Measurements from ENCODE around the gene OR5C1.

Gene OR5C1

GRCh38 chr9:122791872-122792669 lies 3.3 kb downstream of the OR5C1 start:
- in situ Hi-C loops (cut with HindIII; ENCODE audit: low sequenced_read_pairs): no loop called here
- DNase-seq (ENCODE audit: low read depth, low spot score): no peak
- H3K4me3 ChIP-seq (ENCODE audit: low read depth, low read length): no peak overlapping the region

GRCh38 chr9:122797316-122798063 lies 8.8 kb downstream of the OR5C1 start:
- TF ChIP-seq, protein P1, sequence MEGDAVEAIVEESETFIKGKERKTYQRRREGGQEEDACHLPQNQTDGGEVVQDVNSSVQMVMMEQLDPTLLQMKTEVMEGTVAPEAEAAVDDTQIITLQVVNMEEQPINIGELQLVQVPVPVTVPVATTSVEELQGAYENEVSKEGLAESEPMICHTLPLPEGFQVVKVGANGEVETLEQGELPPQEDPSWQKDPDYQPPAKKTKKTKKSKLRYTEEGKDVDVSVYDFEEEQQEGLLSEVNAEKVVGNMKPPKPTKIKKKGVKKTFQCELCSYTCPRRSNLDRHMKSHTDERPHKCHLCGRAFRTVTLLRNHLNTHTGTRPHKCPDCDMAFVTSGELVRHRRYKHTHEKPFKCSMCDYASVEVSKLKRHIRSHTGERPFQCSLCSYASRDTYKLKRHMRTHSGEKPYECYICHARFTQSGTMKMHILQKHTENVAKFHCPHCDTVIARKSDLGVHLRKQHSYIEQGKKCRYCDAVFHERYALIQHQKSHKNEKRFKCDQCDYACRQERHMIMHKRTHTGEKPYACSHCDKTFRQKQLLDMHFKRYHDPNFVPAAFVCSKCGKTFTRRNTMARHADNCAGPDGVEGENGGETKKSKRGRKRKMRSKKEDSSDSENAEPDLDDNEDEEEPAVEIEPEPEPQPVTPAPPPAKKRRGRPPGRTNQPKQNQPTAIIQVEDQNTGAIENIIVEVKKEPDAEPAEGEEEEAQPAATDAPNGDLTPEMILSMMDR (IDR thresholded peaks at IDR 0.05; ENCODE audit: low read depth, low read length): no peak
- in situ Hi-C loops (cut with HindIII; ENCODE audit: low sequenced_read_pairs): no loop called here
- H3K4me3 ChIP-seq (ENCODE audit: low read depth, low read length): no peak overlapping the region
- DNase-seq (ENCODE audit: low read depth, low spot score): no peak

More at GRCh38 chr9:122791872-122792669, 3.3 kb downstream of the OR5C1 start:
- TF ChIP-seq, protein P1 (IDR thresholded peaks at IDR 0.05; ENCODE audit: low read depth, low read length): no peak

GRCh38 chr9:122800066-122801060 lies 11.6 kb downstream of the OR5C1 start, which contains the start of gene OR1K1:
OR1K1 (plus strand) TSS chr9:122800123; CDS start chr9:122800123, 0 bp downstream.
- no peak within 1 kb of the TSS for H3K4me3 ChIP-seq (ENCODE audit: low read depth, low read length)
- no peak for DNase-seq (ENCODE audit: low read depth, low spot score)
- in situ Hi-C loops (cut with HindIII; ENCODE audit: low sequenced_read_pairs): no loop called here
- TF ChIP-seq, protein P1 (IDR thresholded peaks at IDR 0.05; ENCODE audit: low read depth, low read length): no peak

GRCh38 chr9:122806661-122807060 lies 17.9 kb downstream of the OR5C1 start:
- TF ChIP-seq, protein P1 (IDR thresholded peaks at IDR 0.05; ENCODE audit: low read depth, low read length): no peak
- H3K4me3 ChIP-seq (ENCODE audit: low read depth, low read length): no peak overlapping the region
- in situ Hi-C loops (cut with HindIII; ENCODE audit: low sequenced_read_pairs): no loop called here
- no peak for DNase-seq (ENCODE audit: low read depth, low spot score)

DNA sequence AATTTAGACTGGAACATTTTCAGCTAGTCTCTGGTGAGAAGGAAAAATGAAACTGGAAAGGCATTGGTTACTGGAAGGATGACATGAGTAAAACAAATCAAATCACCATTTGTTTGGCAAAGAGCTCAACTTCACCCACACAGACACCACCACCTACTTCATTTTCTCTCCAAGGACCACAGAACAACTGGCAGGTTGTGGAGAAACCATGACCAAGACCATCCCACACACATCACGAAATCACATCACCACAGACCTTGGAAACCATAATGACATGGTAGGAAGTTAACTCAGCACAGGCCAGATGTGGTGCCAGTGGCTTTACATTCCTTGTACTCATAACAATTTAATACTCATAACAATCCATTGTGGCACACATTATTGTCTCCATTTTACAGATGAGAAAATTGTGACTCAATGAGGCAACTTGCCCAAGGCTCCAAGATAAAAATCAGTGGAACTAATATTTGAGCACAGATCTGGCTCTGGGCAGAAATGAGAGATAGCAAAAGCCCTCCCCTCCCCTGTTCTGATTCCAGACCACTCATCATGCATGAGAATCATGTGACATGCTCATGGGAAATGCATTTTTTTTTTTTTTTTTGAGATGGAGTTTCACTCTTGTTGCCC lies 18.7 kb downstream of the OR5C1 start:
- no peak for DNase-seq (ENCODE audit: low read depth, low spot score)
- H3K4me3 ChIP-seq (ENCODE audit: low read depth, low read length): no peak overlapping the region
- in situ Hi-C loops (cut with HindIII; ENCODE audit: low sequenced_read_pairs): no loop called here
- TF ChIP-seq, protein P1 (IDR thresholded peaks at IDR 0.05; ENCODE audit: low read depth, low read length): no peak

Measured in astrocyte of the spinal cord (primary cell).